NB4 (cell line): ENCODE results near the gene LRMDA.
A peak's percentile ranks its signal among the peaks of the same experiment; 100 is the strongest.

Source experiments
- DNase-seq: peaks from one replicate; pipeline ENCODE4 v3.0.0; 2010; ENCODE audit warnings: low read depth
- H3K4me3 ChIP-seq: one replicate; pipeline ENCODE4 v1.5.1; 2011; ENCODE audit warnings: mild to moderate bottlenecking, low read depth, low read length, moderate library complexity
- MYC ChIP-seq: IDR thresholded peaks from 2 replicates; pipeline ENCODE4 v1.6.1; 2011; ENCODE audit warnings: low read depth, low read length
- POLR2A ChIP-seq: IDR thresholded peaks from 2 replicates; pipeline ENCODE4 v1.6.1; 2011; ENCODE audit warnings: mild to moderate bottlenecking; ENCODE audit not compliant: insufficient read length; ENCODE audit errors: extremely low read depth
- TF ChIP-seq, protein P1 (sequence below): IDR thresholded peaks from one replicate; pipeline ENCODE4 v1.5.1; 2012; ENCODE audit warnings: low read depth, low read length
- TF ChIP-seq, protein P2 (sequence below): IDR thresholded peaks from 2 replicates; pipeline ENCODE4 v1.6.1; 2011; ENCODE audit warnings: low read depth, low read length

Gene LRMDA

DNA sequence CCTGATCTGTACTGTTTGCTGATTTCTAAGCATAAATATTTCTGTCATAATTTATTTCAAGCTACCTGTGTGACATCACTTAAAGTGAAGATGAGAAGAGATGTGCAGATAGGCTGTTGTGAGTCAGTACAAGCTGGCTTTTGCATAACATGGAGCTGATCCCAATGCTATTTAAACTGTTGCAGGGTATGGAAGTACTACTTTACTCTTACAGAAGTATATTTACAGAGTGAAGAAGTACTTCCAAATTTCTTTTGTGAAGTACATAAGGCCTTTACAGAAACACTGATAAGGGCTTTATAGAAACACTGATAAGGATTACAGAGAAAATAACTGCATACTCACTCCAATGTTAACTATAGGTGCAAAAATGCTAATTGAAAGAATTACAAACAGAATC lies 911.6 kb downstream of the LRMDA start:
- no peak overlapping the region for H3K4me3 ChIP-seq
- TF ChIP-seq POLR2A (no peak), MYC (no peak)
- TF ChIP-seq, protein P1, sequence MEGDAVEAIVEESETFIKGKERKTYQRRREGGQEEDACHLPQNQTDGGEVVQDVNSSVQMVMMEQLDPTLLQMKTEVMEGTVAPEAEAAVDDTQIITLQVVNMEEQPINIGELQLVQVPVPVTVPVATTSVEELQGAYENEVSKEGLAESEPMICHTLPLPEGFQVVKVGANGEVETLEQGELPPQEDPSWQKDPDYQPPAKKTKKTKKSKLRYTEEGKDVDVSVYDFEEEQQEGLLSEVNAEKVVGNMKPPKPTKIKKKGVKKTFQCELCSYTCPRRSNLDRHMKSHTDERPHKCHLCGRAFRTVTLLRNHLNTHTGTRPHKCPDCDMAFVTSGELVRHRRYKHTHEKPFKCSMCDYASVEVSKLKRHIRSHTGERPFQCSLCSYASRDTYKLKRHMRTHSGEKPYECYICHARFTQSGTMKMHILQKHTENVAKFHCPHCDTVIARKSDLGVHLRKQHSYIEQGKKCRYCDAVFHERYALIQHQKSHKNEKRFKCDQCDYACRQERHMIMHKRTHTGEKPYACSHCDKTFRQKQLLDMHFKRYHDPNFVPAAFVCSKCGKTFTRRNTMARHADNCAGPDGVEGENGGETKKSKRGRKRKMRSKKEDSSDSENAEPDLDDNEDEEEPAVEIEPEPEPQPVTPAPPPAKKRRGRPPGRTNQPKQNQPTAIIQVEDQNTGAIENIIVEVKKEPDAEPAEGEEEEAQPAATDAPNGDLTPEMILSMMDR = no peak
- TF ChIP-seq, protein P2, sequence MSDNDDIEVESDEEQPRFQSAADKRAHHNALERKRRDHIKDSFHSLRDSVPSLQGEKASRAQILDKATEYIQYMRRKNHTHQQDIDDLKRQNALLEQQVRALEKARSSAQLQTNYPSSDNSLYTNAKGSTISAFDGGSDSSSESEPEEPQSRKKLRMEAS = no peak

DNA sequence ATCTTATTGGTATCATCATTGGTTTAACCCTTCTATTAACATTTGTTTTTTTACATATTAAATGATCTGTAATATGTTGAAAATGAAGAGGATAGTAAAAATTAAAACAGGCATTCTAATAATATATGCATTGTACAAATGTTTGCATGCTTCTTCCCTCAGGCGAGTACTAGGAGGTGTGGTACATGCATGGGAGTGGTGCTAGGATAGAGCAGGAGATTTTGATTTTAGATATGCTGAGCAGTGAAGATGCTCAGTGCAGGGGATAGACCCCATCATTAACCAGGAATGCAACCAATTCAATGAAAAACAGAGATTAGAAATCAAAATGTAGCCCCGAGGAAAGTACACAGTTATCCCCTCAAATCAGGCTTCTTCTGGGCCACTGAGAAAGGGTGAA lies 916.4 kb downstream of the LRMDA start:
- TF ChIP-seq MYC = no peak
- no peak for TF ChIP-seq POLR2A
- no peak for DNase-seq
- no peak overlapping the region for H3K4me3 ChIP-seq

More for the DNA sequence above, 911.6 kb downstream of the LRMDA start:
- no peak for DNase-seq

DNA sequence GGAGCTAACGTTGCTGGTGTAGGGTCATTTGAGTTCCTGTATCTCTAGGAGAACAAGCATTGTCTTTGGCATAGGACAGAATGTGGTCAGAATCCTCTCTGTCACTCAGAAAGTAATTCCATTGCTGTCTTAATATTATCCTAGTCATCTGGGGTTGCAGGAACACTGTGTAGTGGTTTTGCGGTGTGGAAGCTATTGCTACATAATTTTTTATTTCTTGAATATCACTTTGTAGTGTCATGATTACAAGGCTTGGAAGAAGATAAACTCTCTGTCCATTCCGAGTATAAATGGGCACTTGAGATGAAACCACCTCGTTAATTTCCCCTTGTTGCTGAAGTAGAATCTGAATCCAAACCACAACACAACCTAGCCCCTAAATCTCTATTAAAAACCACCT lies 919.2 kb downstream of the LRMDA start:
- H3K4me3 ChIP-seq = no peak overlapping the region
- TF ChIP-seq, protein P2 = no peak
- TF ChIP-seq MYC = no peak
- TF ChIP-seq, protein P1 = no peak
- no peak for TF ChIP-seq POLR2A
- DNase-seq = no peak

DNA sequence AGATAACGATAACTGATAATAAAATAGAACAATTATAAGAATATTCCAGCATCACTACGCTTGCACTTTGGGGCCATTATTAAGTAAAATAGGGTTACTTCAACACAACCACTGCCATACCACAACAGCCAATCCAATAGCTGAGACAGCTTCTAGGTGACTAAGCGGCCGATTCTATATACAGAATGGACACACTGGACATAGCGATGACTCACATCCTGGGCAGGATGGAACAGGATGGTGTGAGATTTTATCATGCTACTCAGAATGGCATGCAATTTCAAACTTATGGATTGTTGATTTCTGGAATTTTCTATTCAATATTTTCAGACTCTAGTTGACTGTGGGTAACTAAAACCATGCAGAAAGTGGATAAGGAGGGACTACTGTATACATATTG lies 920.9 kb downstream of the LRMDA start:
- TF ChIP-seq, protein P2 = no peak
- TF ChIP-seq POLR2A = no peak
- TF ChIP-seq, protein P1 = no peak
- TF ChIP-seq MYC = no peak
- DNase-seq = peak; percentile 14
- H3K4me3 ChIP-seq = no peak overlapping the region

DNA sequence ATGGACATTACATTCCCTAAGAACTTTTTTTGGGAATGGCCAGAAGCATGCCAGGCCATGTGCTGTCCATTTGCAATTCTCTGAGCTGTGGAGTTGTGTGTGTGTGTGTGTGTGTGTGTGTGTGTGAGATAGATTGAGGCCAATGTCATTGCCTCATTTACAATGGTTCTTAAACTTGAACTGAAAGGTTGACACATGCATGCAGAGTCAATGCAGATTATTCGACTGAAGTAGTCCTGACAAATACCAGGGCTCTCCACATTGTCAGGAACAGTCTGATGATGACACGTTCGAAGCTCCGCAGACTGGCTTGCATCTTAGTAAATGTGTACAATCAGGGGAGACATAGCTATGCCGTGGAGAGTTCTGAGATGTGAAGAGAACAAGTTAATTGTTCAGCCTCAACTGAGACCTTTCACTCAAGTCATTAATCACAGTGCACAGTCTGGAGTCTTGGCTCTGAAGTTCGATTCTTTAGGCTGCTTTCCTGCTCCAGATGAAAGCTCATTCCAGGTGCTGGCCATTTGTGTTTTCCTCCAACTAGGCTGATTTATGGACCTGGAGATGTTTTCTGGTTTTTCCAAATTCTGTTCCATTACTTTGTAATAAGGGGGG lies 921.9 kb downstream of the LRMDA start:
- TF ChIP-seq, protein P2 = no peak
- DNase-seq = no peak
- H3K4me3 ChIP-seq = no peak overlapping the region

DNA sequence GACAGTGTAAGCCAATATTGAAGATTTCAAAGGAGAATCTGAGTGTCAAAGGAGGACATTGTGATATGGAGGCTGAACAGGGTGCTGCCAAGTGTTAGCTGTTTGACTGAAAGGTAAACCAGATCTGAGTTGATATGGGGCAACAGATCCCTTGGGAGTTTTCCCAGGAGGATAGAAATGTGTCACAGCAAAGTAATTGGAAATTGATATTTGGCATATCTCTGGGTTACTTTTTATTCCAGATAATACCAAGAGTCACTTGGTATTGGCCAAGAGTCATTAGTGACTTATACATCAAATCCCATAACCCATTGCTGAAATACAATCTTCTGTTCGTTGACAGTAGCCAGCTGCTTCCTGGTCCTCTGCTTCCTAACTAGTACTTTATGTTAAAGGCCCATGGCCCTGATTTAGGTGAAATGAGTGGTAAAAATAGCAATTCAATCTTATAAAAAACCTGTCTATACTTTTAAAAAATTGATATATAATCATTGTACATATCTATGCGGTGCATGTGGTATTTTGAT lies 922.9 kb downstream of the LRMDA start:
- no peak for DNase-seq
- no peak overlapping the region for H3K4me3 ChIP-seq
- TF ChIP-seq POLR2A (no peak), MYC (no peak)
- TF ChIP-seq, protein P1 = no peak
- TF ChIP-seq, protein P2 = no peak

DNA sequence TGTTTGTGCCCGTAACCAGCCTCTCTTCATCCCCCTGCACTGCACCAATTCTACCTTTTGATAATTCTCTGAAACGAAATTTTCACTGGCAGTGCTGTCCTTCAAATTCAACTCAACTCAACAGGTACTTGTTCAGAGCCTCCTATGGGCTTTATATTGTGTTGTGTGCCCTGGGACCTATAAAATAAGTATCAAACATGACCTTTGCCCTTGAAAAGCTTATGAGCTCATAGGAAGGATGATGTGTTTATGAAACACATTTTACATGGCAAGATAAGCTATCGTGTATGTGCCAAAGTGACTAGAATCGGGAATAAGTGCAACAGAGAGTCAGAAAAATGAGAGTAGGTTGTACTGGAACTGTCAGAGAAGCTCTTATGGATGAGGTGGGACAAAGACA lies 923.5 kb downstream of the LRMDA start:
- H3K4me3 ChIP-seq = no peak overlapping the region
- TF ChIP-seq, protein P2 = no peak
- TF ChIP-seq POLR2A (no peak), MYC (no peak)
- TF ChIP-seq, protein P1 = no peak
- no peak for DNase-seq
